AG08396 (cell line): ENCODE measurements around the gene PRAC2.

Source experiments
- DNase-seq: peaks from one replicate; pipeline ENCODE4 v3.0.0; 2012; ENCODE audit warnings: low spot score, mixed read lengths

The PRAC2 gene

DNA sequence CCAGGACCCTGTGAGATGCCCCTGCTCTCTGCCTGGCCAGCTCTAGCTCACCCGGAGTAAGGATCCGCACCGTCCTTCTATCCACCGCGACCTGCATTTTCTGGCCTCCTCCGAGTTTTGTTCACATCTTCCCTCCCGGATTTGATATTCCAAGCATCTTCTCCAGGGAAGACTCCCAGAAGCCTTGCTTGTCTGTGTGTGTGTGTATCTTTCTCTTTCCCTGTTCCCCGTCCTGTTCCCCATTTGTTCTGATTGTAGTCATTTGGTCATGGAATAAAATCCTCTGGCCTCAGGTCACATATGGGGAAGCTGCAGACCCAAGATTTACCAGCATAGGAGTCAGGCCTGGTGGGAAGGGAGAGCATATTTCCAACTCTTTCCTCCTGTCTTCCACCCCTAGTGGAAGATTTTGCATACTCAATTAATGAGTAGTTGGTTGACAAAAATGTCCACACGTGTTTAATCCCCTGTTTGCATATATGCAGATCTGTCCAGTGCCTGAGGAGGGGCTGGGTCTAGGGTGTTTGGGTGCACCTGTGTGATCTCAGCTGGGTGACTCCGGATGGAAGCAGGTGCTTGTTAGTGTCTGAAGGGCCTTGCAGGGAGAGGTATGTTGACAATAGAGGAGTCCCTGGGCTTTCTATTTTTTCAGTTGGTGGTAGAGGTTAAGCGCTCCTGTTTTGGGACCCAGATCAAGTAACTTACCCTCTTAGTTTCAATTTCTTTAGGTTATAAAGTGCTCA, 2.5 kb upstream of the PRAC2 start:
- no peak for DNase-seq

DNA sequence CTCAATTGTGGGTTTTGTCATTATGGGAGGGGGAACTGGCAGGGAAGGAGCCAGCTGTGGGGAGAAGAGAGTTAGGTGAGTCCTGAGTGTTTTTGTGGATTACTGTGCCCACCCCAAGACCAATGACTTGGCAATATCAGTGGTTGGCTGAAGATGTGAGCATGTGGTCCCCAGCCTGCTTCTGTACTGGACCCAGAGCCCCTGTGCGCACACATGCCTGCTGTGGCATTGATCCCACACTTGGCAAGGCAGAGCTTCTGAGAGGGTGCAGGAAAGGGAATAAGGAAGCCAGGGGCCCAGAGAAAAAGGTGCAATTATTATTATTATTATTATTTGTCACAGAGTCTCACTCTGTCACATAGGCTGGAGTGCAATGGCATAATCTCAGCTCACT, 2.0 kb upstream of the PRAC2 start:
- DNase-seq: no peak

DNA sequence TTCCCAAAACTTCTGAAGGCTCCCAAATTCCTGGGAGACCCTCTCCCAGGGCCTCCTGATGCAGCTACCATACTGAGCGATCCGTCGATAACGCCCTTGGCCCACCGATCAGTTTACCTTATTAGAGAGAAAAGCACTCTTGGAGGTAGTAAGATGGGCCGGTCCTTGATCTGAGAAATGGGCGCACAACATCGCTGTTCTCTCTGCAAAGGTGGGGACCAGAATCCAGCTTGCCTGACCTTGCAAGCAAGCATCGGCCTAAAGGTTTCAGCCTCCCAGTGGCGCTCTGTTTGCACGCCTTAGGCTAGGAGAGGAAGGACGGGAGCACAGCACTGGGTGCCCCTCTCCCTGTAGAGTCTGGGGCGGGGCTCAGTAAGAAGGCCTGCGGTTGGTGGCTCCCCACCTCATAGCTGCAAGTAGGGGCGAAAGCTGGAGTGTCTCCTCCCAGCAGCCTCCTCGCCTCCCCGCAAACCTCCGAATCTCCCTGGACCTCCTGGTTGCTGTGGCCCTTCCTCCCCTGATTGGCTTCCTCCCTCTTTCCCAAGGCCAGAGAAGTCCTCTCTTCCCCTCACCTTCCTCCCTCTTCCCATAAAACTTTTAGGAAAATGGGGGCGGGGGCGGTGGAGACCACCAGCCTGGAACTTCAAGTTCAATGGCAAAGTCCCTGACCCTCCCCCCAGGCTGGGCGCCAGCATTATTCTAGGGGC, 631 bp upstream of the PRAC2 start, which contains the start of gene PRAC1:
PRAC1 (minus strand) TSS at position 318 of the 707 bp plus-strand sequence; CDS start at position 192, 126 bp downstream.
- no peak for DNase-seq

DNA sequence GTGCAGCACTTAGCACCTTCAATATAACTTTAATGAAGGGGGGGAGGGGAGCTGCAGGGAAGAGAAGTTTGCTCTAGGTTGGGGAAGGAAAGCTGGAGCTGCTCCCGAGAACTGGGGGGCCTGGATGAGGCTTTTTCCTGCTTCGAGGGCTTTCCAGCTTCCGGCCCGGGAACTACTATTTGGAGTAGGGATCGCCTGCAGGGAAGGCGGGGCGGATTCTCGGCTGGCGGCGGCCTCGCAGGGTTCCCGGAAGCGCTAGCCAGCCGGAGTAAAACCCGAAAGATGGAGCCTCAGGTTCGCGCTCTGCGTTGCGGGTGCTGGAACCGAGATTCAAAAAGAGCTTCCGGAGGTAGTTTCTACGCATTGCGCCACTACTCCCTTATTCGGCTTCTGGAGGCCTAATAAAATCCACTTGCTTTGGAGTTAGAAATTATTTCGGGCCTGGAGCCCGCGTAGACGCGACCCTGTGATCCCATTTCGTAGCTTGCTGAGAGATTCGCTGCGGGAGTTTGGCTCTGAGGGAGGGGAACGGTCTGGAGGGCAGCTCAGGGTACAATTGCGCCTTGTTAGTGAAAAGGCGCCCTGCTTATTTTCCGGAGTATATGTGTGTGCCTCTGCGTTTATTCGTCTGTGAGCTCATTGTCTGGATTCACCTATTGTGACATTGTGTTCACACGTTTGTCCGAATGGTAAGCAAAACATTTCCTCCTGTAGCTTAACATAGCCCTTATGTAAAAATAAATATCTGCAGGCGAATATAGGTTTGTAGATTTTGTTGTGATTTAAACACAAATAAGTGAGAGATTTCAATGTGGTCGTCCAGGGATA, 652 bp downstream of the PRAC2 start:
- DNase-seq: no peak

DNA sequence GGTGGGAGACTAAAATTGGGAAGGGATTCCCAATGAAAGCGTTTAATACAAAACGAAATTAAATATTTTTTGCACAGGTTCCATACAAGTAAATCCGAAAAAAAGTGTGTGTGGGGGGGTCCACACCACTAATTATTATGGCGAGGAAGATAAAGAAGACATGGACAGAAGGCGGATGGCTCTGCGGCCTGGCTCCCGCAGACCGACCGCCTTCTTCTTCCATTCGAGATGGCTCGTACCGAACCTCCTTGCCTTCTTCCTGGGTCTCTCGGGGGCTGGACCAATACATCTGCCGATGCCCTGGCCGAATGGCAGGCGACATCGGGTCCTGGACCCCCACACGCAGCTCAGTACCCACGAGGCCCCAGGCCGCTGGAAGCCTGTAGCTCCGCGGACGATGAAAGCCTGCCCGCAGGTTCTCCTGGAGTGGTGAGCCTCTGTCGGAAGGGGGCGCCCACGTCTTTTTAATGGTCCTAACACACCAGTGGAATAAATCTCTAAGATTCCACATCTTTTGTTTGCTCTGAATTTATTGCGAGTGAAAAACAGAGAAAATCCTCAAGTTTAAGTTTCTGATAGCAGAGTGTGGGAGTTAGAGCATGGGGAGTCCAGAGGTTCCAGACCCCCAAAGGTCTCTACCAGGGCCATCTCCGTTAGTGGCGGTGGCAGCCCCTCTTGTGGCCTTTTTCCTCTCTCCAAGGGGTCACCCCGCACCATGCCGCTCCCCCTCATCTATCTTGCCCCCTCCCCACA, 1.4 kb downstream of the PRAC2 start:
- DNase-seq: peak; percentile 76

DNA sequence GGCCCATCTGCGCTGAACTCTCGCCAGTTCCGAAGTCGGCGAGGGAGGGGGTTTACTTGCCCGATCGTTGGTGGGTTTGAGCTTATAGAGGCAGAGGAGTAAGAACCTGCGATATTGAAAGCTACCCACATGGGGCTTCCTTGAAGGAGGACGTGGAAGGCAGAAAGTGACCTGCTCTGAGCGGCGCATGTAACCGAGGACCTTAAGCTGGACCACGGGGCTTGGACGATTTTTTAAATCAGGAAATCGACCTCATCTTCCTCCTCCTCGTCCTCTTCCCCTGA, 2.0 kb downstream of the PRAC2 start:
- DNase-seq: no peak

DNA sequence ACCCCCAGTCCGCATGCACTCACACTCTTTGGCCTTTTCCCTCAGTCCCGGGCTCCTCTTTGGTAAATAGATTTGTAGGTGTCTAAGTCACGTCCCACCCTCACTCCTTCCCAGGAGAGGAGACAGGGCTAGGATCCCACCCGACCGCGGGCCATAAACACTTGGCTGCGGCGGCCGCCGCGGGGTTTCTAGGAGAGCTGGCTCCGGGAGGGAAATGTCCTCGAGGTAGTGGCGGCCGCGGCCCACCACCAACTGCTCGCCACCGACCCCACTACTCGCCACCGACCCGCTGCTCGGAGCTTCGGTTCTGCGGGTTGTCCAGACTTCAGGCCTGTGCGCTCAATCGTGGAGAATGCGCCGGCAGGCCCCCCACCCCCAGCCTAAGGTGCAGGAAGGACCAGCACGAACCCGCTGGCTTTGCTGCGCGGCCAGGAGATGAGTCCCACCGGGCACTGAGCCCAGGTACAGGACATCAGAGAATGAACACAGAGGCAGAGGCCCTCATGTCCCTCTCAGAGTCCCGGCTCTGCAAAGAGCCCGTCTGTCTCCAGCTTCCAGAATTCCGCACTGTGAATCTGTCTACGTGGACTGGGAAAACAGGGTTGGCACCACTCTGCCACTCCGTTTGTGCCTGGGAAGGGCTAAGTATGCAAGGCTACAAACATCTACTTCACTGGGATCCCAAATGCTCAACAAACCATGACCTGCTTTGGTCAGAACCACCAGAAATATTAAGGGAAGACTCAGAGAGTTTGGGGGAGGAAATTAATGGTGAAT, 2.5 kb downstream of the PRAC2 start:
- DNase-seq: no peak

DNA sequence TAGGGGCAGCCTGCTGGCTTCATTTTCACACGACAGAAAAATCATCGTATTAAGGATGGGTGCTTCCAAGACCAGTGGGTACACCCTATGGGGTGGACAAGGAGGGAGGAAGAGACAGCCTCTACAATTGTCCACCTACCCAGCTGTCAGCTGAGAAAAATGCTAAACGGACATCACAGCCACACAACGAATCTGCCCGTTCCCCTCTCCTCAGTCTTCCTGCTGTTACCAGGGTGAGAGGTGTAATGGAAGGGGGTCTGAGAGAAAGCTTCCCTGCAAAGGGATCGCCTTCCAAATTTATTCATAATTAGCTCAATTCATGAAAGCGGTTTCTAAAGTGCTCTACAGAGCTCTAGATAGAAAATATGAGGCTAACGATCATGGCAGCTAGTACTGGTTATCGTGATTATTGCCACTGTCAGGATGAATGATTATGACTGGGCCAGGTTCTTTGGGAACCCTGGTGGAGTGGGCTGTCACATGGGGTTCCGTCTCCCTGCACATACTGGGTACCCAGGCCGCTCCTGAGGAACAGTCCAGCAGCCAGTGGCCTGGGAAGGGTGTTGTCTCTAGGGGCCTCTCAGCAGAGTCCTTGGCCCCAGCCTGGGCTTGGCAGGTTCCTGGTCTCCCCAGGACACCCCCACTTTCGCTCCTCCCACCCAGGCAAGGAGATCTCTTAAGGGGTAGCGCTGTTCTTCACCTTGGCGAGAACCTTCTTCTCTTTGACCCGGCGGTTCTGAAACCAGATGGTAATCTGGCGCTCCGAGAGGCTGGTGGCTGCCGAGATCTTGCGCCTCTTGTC, 3.3 kb downstream of the PRAC2 start:
- DNase-seq: no peak

DNA sequence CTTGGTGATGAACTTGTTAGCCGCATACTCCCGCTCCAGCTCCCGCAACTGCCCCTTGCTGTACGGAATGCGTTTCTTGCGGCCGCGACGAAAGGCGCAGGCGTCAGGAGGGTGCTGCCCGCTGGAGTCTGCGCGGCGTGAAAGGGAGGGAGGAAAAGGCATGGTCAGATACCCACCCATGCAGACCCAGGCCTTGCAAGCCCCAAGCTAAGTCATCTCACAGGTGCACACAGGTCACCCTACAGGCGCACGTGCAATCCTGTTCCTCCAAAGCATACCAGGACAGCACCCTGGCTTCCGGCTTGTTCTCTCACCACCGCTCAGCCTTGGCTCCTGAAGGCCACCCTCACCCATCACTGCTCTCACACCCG, 3.9 kb downstream of the PRAC2 start:
- no peak for DNase-seq

DNA sequence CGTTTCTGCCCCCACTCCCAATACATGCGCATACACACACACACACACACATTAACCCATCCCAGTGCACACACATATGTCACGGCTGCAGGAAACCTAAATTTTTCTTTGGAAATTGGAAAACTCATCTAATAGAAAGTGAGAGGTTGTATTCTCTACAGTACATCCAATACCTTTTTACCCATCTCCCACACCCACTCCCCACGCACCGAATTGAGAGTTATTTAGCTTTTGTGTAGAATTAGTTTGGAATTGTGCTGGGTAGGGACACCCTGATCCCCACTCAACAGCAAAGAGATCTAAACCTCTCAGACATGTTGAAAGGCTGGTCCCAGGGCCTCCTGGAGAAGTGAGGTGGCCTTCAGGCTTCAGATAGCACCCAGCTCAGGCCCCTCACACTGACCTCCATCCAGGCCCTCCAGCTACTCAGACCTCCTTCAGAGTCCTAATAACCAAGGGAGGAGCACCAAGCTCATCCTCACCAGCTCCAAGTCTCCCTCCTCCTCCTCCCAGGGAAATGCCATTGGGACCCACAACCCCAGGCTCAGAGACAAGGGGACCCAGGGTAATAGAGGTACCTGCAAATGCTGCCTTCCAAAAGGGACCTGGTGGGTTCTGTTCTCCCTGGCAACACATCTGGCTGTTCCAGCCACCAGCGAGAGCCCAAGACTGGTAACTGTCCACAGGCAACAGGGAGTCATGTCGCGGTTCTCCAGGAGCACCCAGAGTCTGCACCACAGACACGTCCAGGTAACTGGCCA, 4.6 kb downstream of the PRAC2 start:
- no peak for DNase-seq

DNA sequence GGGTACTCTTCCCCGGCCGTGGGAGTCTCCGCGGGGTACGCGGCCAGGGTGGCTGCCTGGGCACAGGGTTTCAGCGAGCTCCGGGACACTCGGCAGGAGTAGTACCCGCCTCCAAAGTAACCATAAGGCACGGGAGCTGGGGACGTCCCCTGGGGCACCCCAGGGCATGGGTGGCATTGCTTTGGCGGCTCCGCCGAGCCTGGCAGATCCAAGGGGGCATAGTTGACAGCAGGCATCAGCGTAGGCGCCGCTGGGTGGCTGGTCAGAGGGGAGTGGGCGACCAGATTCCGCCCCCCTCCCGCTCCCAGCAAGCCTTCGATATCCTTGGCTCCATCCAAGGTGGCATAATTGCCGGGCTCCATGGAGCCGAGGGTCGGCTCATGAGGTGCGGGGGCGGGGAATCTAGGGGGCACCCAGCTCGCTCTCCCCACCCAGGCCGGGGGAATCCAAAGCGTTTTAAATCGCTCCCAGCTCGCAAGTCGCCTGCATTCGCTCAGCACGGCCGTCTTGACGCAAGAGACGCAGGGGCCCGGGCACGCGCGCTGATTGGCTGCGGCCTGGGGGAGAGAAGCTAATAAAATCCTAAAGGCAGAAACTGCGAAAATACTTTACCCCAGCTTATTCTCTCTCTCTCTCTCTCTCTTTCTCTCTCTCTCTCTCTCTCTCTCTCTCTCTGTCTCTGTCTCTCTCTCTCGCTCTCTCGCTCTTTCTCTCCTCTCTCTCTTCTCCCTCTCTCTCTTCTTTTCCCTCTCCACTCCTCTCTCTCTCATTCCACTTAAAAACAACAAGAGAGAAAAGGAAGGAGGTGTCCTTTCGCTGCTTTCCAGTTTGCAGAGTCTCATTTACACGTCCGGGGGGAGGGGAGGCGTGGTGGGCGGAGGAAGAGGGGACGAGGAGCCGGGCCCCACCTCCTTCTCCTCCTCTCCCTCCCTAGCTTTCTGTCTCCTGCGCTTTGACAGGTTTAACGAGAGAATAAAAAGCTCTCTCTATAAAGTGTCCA, 5.5 kb downstream of the PRAC2 start, which contains the start of gene HOXB13:
HOXB13 (minus strand) TSS at position 519 of the 1,000 bp plus-strand sequence; CDS start at position 362, 157 bp downstream.
- DNase-seq: peak; percentile 73

DNA sequence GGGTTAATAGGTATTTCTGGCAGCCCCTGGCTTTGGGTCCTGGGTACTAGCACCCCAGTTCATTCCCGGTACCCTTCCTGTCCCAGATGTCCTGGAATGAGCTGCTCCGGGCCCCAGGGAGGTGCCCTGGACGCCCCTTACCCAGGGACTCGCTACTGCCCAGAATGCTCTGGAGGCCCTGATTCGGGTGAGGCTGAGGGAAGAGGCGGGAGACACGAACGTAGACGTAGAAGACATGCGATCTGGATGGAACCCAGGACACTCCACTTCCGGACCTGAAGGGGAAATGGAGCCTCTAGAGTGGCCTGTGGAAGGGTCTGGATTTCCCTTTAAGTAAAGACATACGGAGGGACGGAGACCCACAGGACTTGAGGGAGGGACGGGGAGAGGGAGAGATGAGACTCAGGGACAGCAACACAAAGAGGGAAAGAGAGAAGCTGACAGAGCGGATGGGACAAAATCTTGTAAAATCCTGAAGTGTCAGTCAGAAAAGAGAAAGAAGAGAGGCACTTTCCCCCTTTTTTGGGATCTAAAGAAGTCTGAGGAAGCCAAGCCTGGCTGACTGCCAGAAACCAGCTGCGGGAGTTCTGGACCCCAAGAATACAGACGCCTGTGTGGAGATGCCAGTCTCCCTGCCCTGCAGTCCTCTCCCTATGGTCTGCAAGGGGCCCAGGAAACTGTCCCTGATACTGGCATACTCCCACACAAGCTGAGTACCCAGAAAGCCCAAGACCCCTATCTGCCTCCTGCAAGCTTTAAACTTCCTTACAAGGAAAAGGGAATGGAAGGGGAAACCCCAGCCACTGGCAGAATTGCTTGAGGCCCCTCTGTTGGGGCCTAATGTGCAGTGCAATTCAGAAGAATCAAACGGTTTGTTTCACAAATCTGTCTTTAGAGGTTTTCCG, 6.6 kb downstream of the PRAC2 start:
- no peak for DNase-seq

DNA sequence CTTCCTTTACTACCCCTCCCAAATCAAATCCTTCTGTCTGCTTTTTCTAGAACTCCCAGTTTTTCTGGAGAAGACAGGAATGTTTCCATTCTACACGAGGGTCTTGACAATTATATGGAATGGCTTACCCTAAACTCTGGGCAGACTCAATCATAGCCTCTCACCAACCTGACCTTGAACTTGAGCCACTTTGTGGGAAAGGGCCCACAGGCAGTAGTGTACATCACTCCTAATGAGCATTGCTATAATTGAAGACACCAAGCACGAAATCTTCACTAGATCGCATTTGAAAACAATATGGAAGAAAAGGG, 7.2 kb downstream of the PRAC2 start:
- DNase-seq: no peak

DNA sequence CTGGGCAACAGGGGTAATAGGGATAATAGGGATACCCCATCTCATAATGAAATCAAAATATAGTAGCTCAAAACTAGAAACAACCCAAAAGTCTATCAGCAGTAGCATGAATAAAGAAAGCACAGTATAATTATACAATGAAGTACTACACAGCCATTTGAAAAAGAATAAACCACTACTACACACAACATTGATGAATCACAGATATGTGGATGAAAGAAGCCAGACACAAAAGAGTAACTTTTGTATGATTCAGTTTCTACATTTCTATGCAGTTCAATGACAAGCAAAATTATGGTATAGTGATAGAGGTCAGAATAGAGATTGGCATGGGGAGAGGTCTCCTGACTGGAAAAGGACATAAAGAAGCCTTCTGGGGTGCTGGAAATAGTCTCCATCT, 8.4 kb downstream of the PRAC2 start:
- no peak for DNase-seq

DNA sequence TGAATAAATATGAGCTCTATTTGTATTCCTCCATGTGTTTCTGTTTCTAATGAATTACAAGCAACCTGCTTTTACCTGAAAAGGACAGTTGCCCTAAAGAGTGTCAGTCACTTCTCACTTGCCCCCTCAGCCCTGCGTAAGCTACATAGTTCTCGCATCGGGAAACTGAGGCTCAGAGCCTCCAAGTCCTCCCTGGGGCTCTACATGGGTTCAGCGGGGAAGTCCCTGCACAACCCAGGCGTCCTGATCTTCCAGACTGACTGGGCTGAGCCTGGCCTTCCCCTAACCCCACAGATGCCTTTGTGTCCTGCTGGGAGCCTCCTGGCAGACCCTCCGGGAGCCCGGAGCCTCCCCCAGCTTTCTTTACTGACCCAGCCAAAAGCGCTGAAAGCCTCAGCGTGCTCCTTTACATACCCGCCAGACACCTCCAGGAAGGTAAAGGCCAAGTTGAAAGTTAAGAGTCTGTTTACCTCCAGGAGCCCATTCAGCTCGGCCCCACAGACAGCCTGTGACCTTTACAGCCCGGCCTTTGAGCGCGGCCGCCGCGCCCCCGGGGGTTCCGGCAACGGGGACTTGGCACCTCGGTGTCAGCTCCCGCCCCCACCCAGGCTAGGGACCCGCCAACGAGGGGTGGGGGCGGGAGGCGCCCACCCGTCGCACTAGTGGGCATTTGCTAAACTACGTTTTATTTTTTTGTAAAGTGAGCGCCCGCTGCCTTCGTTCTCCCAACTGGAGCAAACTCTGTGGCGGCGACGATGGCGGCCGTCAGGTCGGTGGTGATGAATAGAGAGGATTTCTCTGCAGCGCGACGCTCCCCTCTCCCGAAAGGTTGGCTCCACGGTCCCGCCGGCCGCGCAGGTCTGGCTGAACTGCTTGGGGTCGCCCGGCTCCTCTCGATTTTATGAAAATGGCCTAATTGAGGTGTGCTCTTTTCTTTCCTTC, 10.0 kb downstream of the PRAC2 start:
- no peak for DNase-seq

DNA sequence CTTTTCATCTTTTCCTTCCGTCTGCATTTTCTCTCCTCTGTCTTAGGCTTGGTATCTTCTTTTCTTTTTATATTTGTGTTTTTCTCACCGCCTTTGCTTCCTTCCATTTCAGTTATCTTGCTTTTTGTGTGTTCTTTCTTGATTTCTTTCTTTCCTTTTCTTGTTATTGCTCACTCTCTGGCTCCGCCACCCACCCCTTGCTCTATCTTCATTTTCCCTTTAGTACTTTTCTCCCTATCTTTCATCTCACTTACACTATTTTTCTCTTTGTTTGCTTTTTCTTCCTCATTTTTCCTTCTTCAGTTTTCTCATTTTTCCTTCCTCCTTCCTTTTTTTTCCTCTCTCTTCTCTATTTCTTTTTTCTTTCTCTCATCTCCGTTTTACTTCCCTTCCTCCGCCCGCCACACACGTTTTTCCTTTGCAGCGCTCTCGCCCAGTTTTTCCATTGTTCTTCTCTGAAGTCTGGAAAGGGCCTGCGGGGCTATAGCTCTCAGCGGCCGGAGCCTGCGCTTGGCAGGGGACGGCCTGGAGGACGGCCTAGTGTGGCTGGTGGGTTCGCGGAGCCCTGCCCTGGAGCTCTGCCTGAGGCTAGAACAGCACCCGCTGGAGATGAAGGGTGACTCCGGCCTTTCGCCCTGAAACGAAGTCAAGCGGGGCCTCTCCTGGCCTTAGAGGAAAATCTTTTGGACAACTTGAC, 10.8 kb downstream of the PRAC2 start:
- DNase-seq: no peak
